HG02885 (cell line): ENCODE measurements around the gene KLK12.
"Not testable (repeated sequence)": the region's sequence is repeated elsewhere in the genome, so short reads cannot be mapped to it uniquely, and the experiment has no call there.

Experiments
- ATAC-seq: cut with Tn5 transposase; IDR thresholded peaks from one replicate; pipeline ENCODE4 v1.9.1; 2021; ENCODE audit warnings: mild to moderate bottlenecking; ENCODE audit not compliant: unreplicated experiment, poor library complexity

The KLK12 gene

DNA sequence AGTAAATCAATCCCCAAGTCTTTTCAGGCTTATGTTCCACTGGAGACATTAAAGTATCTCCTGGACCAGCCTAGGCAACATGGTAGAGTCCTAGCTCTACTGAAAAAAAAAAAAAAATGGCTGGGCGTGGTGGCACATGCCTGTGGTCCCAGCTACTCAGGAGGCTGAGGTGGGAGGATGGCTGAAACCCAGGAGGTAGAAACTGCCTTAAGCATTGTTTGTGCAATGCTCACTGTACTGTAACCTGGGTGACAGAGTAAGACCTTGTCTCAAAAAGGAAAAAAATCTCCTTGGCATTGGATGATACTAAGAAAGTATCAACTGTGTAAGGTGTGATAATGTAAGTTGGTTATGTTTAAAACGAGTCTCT lies 42.2 kb downstream of the KLK12 start:
- no peak for ATAC-seq

- ATAC-seq: not testable (repeated sequence)
Measured at GRCh38 chr19:50984416-50984815, 50.4 kb downstream of the KLK12 start.

GRCh38 chr19:50983625-50984292 lies 51.0 kb downstream of the KLK12 start, which contains the start of gene KLK7:
Gene KLK7 (minus strand): TSS chr19:50983917. CDS start chr19:50982399, 1,518 bp downstream.
- no peak for ATAC-seq

DNA sequence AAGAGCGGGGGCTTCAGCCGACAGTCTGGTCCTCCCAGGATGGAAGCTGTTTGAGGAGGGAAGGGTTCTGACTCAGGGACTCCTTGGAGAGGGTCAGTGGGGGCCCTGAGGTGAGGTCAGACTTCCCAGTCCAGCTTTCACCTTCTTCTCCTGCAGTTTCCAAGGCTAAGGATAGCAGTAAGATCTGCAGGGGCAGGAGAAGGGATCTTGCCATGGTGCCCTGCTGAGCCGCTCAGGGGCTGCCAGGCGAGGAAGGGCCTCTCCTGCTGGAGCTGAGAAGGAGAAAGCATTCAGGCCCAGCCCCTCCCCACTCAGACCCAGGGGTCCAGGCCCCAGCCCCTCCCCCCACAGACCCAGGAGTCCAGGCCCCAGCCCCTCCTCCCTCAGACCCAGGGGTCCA lies 52.6 kb downstream of the KLK12 start:
- ATAC-seq: no peak

GRCh38 chr19:50981587-50982146 lies 53.1 kb downstream of the KLK12 start:
- ATAC-seq: no peak

GRCh38 chr19:50980208-50980607 lies 54.6 kb downstream of the KLK12 start:
- ATAC-seq: no peak

DNA sequence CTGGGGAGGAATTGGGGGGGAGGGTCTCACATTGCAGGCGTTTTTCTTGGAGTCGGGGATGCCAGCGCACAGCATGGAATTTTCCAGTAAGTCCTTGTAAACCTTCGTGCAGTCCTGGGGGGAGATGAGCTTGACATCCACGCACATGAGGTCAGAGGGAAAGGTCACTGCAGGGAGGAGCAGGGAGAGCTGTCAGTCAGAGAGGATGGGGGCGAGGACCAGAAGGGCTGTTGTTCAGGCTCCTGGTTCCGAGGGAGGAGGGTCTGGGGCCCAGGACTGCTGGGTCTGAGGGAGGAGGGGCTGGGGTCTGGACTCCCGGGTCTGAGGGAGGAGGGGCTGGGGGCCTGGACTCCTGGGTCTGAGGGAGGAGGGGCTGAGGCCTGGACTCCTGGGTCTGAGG lies 55.0 kb downstream of the KLK12 start:
- no peak for ATAC-seq
